HG02840 (cell line): Measurements from ENCODE around the gene B3GNT4.
"Not testable (repeated sequence)": the region's sequence is repeated elsewhere in the genome, so short reads cannot be mapped to it uniquely, and the experiment has no call there.

Source experiments
- ATAC-seq: cut with Tn5 transposase; IDR thresholded peaks from one replicate; pipeline ENCODE4 v1.9.1; 2021; ENCODE audit warnings: mild to moderate bottlenecking, moderate library complexity, moderate number of reproducible peaks; ENCODE audit not compliant: unreplicated experiment, low FRiP score

The B3GNT4 gene

DNA sequence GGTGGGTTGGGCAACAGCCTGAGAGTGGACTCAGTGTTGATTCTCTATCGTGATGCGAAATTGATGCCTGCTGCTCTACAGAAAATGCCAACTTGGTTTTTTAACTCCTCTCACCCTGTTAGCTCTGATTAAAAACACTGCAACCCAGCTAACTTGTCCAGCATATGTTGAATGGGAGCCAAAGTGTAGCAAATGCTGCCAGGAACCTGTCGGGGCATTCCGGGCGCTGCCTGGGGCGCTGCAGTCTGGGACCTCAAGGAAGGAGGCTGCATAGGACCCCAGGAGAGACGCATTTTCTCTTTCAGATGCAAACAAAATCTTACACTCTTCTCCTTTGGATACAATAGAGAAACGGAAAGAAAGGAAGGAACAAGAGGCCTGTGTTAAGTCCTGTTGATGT is 3.9 kb downstream of the B3GNT4 start:
- ATAC-seq = no peak

DNA sequence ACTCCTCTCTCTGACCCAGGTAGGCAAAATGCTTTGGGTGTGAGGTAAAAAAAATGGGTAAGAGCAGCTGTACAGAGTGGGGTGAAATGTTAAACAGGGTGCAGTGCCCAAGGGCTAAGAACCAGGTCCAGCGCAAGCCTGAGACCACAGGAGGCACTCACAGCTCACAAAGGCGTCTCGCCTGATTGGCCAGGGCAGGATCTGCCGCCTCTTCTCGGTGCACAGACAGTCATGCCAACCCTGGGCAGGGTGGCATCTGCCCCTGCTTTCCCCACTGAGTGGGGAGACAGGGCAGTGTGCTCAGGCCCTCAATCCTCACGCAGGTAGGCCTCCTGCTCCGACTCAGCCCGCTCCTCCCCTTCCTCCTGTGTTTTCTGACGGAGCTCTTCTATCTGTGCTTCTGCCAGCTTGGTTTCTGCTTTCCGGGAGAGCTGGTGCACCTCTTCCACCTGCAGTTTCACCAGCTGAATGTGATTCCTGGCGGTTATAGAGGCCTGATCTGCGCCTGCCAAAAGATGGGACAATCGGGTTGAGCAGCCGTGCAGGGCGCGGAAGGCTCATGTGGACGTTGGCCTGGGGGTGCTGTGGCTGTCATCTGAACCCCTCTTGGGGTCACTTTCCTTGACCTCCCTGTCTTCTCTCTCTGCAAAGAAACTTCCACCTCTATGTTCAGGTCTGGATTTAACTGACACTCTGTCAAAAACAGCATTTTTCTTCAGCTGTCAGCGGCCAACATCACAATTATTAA is 4.7 kb downstream of the B3GNT4 start:
- ATAC-seq = no peak

GRCh38 chr12:122215771-122216170 is 12.3 kb downstream of the B3GNT4 start:
- no peak for ATAC-seq

GRCh38 chr12:122216445-122216844 is 12.9 kb downstream of the B3GNT4 start:
- no peak for ATAC-seq

DNA sequence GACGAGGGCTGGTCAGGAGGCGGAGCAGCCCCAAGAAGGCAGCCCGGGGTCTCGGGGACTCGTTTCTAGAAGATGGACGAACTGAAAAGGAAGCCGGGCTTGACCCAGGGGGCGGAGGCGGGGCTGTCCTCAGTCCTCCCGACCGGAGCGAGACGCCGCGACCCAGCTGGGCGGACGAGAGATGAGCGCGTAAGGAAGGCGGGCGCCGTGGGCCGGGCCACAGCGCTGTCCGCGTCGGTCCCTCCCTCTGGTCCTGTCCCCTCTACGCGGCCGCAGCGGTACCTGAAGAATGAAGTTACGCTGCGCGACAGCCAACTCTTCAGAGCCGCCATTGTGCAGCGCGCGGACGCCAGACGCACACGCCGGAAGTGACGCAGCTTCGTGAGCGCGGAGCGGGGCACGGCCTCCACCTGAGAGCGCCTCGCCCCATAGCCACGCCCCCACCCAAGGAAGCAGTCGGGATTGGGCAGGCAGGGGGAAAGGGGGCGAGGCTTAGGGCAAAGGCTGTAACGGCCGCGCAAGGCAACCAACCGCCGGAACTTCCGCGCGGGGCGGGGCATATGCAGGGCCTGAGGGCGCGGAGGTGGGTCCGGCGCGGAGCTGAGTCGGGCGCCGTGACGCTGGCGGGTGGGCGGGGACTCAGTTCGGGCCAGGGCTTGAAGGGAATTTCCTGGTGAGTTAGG is 22.3 kb downstream of the B3GNT4 start, which contains the start of gene DIABLO:
TSS of gene DIABLO (minus strand) at position 370 of the 683 bp plus-strand sequence. CDS start at position 332, 38 bp downstream.
- peak; percentile 94 for ATAC-seq

- peak; percentile 46 for ATAC-seq
Observed at GRCh38 chr12:122226366-122227125, 23.0 kb downstream of the B3GNT4 start.

GRCh38 chr12:122227341-122227740 is 23.8 kb downstream of the B3GNT4 start:
- ATAC-seq = no peak

DNA sequence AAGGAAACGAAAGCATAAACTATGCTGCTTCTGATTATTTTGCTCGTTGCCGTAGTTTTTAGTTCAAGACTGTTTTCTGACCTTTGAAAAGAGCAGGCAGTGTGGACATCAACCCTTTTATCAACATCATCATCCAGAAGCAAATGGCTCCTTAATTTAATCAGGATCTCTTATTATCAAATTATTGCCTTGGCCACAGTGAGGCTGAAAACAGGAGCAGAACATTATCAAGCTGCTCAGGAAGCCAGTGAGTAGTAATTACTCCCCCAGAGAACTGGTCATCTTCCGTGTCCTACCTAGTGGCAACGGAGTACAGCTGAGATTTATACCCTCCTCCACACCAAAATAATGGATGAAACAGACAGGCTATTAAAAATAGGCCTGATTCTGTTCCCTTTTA is 24.6 kb downstream of the B3GNT4 start:
- no peak for ATAC-seq

GRCh38 chr12:122230798-122231197 is 27.3 kb downstream of the B3GNT4 start:
- ATAC-seq = no peak

GRCh38 chr12:122232691-122233090 is 29.2 kb downstream of the B3GNT4 start:
- ATAC-seq = no peak

DNA sequence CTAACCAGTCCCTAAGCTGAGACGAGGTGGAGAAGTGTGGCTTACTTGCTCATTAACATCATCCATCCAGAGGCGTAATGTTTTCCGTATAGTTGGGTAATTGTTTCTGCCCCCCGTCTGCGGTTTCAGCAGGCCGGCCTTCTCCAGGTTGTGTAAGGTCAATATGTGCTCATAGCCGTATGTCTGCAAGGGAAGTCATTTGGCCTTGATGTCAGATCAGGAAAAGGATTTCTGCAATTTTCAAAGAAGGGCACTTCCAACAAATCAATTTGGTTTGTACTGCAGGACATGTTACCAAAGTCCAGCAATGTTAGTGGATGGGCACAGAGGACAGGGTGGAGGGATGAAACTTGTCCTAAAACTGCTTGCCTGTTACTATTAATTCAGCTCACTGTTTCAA is 32.2 kb downstream of the B3GNT4 start:
- no peak for ATAC-seq

GRCh38 chr12:122238861-122239260 is 35.4 kb downstream of the B3GNT4 start:
- ATAC-seq = no peak

DNA sequence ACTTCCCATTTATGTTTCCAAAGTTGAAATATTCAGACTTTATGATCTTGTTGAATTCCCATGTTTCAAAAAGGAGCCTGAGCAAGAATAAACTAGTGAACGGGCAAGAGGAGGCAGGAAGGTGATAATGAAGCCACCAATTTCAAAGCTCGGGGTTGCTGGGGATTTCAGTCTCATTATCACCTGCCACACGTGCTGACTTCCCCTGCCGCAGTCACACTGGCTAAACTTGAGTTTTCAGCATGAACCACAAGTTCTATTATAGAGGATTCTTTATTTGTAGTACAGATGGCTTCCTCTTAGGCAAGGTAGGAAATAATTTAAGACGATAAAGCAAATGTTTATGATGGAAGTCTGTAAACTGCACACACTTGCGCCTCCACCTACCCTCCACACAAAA is 40.5 kb downstream of the B3GNT4 start:
- ATAC-seq = no peak

DNA sequence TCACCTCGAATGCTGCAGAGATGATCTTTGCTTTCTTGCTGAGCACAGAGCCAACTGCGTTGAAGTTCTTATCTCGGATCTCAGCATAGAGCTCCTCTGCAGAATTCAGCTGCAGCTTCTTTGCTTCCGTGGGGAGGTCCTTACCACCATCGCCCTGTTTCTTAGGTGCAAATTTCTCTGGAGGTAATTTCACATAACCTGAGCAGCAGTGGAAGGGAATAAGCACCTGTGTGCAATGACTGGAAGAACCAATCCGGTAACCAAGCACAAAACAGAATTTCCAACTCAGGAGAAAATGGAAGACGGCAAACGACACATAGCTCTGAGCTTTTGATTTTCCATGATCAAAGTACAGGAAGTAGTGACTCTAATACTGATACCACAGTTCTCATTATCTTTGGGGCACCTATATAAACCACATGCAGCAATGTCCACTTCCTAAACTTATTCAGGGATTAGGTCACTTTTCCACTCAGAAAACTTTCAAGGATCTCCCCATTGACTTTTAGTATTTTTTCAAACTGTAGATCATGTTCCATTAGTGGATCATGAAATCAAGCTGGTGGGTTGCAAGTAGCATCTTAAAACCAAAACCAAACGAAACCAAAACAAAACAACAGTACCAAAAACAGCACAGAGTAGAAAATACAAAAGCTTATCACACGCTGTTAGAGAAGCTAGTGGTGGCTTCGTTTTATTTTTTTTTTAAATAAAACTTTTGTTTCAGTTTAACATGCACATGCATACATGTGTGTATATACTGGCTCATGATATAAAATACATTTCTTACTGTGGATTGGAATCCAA is 41.3 kb downstream of the B3GNT4 start:
- ATAC-seq = no peak

GRCh38 chr12:122245553-122245952 is 42.0 kb downstream of the B3GNT4 start:
- ATAC-seq = no peak

DNA sequence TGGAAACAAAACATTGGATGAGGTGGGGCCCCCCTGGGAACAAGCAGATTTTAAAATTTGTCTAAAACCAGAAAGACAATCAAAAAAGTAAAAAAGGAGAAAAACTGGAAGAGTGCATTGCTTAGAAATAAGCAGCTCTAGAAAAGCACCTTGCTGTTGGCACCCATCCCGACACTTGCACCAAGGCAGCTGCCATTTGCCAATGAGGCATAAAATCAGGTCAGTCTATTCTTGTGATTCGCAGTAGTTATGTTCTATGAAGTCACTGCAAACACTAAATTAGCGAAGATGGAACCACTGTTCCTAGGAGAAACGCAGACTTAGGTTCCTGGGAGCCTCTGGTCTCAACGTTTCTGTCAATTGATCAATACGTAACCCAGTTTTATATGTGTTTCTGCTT is 46.5 kb downstream of the B3GNT4 start:
- ATAC-seq = no peak

- no peak for ATAC-seq
Observed at GRCh38 chr12:122250536-122250935, 47.0 kb downstream of the B3GNT4 start.

DNA sequence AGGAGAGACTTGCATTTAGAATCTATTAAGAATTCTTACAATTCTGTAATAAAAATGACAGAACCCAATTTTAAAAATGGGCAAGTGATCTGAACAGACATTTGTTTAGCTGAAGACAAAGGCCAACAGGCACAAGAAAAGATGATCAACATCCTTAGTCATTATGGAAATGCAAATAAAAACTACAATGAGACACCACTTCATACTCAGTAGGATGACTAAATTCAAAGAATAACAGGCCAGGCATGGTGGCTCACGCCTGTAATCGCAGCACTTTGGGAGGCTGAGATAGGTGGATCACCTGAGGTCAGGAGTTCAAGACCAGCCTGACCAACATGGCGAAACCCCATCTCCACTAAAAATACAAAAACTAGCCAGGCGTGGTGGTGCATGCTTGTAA is 55.0 kb downstream of the B3GNT4 start:
- ATAC-seq = not testable (repeated sequence)
